Measurements from ENCODE around the gene NIPSNAP3A. TPM values are rescaled to one million over a fixed set of nuclear protein-coding genes. Genes with fewer than 3 reads are reported as not detected.

NIPSNAP3A gene
- total RNA-seq, 1 experiment from 2014 or later = 7.2 TPM

DNA sequence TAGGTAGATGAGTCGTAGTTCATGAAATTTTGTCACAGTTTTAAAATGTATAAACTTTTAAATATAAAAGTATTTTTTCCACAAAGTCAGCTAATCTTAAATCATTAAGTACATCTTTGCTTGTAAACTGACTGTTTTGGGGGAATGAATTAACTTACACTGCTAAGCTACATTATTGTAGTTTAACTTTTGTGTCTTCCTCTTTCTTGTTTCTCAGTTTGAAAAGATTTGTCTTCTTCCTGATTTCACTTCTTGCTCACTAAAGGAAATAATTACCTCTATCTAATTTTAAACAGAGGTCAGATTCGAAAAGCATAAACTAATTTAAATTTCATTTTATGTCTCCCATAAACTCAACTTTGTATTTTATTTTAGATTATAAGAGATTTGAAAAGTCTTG lies 22.2 kb downstream of the NIPSNAP3A start:
- CTCF ChIA-PET = interaction anchor here (0.6 kb wide), 1 partner anchor 22 kb away, joined by 3 read pairs; the partner anchor contains the start of gene NIPSNAP3A
- no peaks in the 10 kb centered on the region for H3K9me3 Mint-ChIP-seq
- ATAC-seq (no peak), DNase-seq (ENCODE audit: low spot score) (no peak)
- no peak overlapping the region for H3K4me3 Mint-ChIP-seq
- 0 out of 2 replicates have a peak, but pooled peaks cover 6% of the 10 kb centered on the region for H3K27me3 Mint-ChIP-seq (ENCODE audit: low read depth)
- H3K4me1 Mint-ChIP-seq = no peaks in the 10 kb centered on the region
- no peak overlapping the region for H3K27ac Mint-ChIP-seq
- no peaks in the 10 kb centered on the region for H3K36me3 Mint-ChIP-seq
- POLR2A ChIA-PET = no interaction called here
- TF ChIP-seq ZNF263 (CRISPR knock-in tag; IDR thresholded peaks at IDR 0.05; ENCODE audit: low read depth) = no peak
- no peak for TF ChIP-seq MXD4 (CRISPR knock-in tag; IDR thresholded peaks at IDR 0.05; ENCODE audit: borderline replicate concordance)
- no peak for TF ChIP-seq ZNF423 (CRISPR knock-in tag; IDR thresholded peaks at IDR 0.05)
- no peak for TF ChIP-seq ZNF232 (CRISPR knock-in tag; IDR thresholded peaks at IDR 0.05)
- no peak for TF ChIP-seq ZNF219 (CRISPR knock-in tag; IDR thresholded peaks at IDR 0.05; ENCODE audit: borderline replicate concordance)
- no peak for TF ChIP-seq ELF4 (CRISPR knock-in tag; IDR thresholded peaks at IDR 0.05; ENCODE audit: low read depth)
- TF ChIP-seq, protein P1, sequence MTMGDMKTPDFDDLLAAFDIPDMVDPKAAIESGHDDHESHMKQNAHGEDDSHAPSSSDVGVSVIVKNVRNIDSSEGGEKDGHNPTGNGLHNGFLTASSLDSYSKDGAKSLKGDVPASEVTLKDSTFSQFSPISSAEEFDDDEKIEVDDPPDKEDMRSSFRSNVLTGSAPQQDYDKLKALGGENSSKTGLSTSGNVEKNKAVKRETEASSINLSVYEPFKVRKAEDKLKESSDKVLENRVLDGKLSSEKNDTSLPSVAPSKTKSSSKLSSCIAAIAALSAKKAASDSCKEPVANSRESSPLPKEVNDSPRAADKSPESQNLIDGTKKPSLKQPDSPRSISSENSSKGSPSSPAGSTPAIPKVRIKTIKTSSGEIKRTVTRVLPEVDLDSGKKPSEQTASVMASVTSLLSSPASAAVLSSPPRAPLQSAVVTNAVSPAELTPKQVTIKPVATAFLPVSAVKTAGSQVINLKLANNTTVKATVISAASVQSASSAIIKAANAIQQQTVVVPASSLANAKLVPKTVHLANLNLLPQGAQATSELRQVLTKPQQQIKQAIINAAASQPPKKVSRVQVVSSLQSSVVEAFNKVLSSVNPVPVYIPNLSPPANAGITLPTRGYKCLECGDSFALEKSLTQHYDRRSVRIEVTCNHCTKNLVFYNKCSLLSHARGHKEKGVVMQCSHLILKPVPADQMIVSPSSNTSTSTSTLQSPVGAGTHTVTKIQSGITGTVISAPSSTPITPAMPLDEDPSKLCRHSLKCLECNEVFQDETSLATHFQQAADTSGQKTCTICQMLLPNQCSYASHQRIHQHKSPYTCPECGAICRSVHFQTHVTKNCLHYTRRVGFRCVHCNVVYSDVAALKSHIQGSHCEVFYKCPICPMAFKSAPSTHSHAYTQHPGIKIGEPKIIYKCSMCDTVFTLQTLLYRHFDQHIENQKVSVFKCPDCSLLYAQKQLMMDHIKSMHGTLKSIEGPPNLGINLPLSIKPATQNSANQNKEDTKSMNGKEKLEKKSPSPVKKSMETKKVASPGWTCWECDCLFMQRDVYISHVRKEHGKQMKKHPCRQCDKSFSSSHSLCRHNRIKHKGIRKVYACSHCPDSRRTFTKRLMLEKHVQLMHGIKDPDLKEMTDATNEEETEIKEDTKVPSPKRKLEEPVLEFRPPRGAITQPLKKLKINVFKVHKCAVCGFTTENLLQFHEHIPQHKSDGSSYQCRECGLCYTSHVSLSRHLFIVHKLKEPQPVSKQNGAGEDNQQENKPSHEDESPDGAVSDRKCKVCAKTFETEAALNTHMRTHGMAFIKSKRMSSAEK (CRISPR knock-in tag; IDR thresholded peaks at IDR 0.05; ENCODE audit: borderline replicate concordance) = no peak
- TF ChIP-seq, protein P2, sequence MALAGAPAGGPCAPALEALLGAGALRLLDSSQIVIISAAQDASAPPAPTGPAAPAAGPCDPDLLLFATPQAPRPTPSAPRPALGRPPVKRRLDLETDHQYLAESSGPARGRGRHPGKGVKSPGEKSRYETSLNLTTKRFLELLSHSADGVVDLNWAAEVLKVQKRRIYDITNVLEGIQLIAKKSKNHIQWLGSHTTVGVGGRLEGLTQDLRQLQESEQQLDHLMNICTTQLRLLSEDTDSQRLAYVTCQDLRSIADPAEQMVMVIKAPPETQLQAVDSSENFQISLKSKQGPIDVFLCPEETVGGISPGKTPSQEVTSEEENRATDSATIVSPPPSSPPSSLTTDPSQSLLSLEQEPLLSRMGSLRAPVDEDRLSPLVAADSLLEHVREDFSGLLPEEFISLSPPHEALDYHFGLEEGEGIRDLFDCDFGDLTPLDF (CRISPR knock-in tag; IDR thresholded peaks at IDR 0.05) = no peak
- TF ChIP-seq, protein P3, sequence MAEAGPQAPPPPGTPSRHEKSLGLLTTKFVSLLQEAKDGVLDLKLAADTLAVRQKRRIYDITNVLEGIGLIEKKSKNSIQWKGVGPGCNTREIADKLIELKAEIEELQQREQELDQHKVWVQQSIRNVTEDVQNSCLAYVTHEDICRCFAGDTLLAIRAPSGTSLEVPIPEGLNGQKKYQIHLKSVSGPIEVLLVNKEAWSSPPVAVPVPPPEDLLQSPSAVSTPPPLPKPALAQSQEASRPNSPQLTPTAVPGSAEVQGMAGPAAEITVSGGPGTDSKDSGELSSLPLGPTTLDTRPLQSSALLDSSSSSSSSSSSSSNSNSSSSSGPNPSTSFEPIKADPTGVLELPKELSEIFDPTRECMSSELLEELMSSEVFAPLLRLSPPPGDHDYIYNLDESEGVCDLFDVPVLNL (CRISPR knock-in tag; IDR thresholded peaks at IDR 0.05; ENCODE audit: borderline replicate concordance, low read depth) = no peak
- TF ChIP-seq, protein P4, sequence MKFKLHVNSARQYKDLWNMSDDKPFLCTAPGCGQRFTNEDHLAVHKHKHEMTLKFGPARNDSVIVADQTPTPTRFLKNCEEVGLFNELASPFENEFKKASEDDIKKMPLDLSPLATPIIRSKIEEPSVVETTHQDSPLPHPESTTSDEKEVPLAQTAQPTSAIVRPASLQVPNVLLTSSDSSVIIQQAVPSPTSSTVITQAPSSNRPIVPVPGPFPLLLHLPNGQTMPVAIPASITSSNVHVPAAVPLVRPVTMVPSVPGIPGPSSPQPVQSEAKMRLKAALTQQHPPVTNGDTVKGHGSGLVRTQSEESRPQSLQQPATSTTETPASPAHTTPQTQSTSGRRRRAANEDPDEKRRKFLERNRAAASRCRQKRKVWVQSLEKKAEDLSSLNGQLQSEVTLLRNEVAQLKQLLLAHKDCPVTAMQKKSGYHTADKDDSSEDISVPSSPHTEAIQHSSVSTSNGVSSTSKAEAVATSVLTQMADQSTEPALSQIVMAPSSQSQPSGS (CRISPR knock-in tag; IDR thresholded peaks at IDR 0.05; ENCODE audit: borderline replicate concordance, low read depth) = no peak
- TF ChIP-seq ZNF396 (CRISPR knock-in tag; IDR thresholded peaks at IDR 0.05; ENCODE audit: borderline replicate concordance) = no peak
- TF ChIP-seq, protein P5, sequence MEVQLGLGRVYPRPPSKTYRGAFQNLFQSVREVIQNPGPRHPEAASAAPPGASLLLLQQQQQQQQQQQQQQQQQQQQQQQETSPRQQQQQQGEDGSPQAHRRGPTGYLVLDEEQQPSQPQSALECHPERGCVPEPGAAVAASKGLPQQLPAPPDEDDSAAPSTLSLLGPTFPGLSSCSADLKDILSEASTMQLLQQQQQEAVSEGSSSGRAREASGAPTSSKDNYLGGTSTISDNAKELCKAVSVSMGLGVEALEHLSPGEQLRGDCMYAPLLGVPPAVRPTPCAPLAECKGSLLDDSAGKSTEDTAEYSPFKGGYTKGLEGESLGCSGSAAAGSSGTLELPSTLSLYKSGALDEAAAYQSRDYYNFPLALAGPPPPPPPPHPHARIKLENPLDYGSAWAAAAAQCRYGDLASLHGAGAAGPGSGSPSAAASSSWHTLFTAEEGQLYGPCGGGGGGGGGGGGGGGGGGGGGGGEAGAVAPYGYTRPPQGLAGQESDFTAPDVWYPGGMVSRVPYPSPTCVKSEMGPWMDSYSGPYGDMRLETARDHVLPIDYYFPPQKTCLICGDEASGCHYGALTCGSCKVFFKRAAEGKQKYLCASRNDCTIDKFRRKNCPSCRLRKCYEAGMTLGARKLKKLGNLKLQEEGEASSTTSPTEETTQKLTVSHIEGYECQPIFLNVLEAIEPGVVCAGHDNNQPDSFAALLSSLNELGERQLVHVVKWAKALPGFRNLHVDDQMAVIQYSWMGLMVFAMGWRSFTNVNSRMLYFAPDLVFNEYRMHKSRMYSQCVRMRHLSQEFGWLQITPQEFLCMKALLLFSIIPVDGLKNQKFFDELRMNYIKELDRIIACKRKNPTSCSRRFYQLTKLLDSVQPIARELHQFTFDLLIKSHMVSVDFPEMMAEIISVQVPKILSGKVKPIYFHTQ (CRISPR knock-in tag; IDR thresholded peaks at IDR 0.05) = no peak
- no peak for TF ChIP-seq IRF2 (CRISPR knock-in tag; IDR thresholded peaks at IDR 0.05; ENCODE audit: borderline replicate concordance, low read depth)
- TF ChIP-seq, protein P6, sequence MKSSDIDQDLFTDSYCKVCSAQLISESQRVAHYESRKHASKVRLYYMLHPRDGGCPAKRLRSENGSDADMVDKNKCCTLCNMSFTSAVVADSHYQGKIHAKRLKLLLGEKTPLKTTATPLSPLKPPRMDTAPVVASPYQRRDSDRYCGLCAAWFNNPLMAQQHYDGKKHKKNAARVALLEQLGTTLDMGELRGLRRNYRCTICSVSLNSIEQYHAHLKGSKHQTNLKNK (CRISPR knock-in tag; IDR thresholded peaks at IDR 0.05) = no peak
- no peak for TF ChIP-seq ZNF121 (CRISPR knock-in tag; IDR thresholded peaks at IDR 0.05)
- TF ChIP-seq CREM (CRISPR knock-in tag; IDR thresholded peaks at IDR 0.05) = no peak
- no peak for TF ChIP-seq SMAD4 (CRISPR knock-in tag; IDR thresholded peaks at IDR 0.05)

Data from WTC11 (cell line).